ENCODE results near the gene IFITM1. TPM values are rescaled to one million over a fixed set of nuclear protein-coding genes. Genes with fewer than 3 reads are reported as not detected.
"Not testable (repeated sequence)": the region's sequence is repeated elsewhere in the genome, so short reads cannot be mapped to it uniquely, and the experiment has no call there.

The IFITM1 gene
- total and polyA plus RNA-seq, 2 of the 13 experiments (the other 11 are each of a cell fraction or from before 2014, with no cell fraction given) = 0.38 to 11.1 TPM

DNA sequence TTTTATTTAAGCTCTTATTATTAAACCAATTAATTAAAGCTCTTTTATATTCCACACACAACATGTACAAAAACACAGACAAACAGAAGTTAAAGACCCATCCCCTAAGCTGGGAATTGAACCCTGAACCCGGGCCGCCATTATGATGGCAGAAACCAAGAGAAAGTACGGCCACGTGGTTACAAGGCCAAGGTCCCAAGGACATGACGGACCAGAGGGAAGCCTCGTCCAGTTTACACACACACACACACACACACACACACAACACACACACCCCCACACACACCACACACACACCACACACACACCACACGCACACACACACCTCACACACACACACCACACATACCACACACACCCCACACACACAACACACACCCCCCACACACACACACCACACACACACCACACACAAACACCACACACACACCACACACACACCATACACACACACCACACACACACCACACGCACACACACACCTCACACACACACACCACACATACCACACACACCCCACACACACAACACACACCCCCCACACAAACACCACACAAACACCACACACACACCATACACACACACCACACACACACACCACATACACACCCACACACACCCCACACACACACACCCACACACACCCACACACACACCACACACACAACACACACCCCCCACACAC is 35.6 kb downstream of the IFITM1 start (continued):
- TF ChIP-seq, protein P1, sequence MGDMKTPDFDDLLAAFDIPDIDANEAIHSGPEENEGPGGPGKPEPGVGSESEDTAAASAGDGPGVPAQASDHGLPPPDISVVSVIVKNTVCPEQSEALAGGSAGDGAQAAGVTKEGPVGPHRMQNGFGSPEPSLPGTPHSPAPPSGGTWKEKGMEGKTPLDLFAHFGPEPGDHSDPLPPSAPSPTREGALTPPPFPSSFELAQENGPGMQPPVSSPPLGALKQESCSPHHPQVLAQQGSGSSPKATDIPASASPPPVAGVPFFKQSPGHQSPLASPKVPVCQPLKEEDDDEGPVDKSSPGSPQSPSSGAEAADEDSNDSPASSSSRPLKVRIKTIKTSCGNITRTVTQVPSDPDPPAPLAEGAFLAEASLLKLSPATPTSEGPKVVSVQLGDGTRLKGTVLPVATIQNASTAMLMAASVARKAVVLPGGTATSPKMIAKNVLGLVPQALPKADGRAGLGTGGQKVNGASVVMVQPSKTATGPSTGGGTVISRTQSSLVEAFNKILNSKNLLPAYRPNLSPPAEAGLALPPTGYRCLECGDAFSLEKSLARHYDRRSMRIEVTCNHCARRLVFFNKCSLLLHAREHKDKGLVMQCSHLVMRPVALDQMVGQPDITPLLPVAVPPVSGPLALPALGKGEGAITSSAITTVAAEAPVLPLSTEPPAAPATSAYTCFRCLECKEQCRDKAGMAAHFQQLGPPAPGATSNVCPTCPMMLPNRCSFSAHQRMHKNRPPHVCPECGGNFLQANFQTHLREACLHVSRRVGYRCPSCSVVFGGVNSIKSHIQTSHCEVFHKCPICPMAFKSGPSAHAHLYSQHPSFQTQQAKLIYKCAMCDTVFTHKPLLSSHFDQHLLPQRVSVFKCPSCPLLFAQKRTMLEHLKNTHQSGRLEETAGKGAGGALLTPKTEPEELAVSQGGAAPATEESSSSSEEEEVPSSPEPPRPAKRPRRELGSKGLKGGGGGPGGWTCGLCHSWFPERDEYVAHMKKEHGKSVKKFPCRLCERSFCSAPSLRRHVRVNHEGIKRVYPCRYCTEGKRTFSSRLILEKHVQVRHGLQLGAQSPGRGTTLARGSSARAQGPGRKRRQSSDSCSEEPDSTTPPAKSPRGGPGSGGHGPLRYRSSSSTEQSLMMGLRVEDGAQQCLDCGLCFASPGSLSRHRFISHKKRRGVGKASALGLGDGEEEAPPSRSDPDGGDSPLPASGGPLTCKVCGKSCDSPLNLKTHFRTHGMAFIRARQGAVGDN (CRISPR knock-in tag; IDR thresholded peaks at IDR 0.05) = 0 out of 2 replicates have a peak, but pooled peaks have one; percentile 12
- peak; percentile 68; the same call in 1 of the 2 replicates for TF ChIP-seq HNRNPL (IDR thresholded peaks at IDR 0.05; ENCODE audit: low read depth, low read length)

DNA sequence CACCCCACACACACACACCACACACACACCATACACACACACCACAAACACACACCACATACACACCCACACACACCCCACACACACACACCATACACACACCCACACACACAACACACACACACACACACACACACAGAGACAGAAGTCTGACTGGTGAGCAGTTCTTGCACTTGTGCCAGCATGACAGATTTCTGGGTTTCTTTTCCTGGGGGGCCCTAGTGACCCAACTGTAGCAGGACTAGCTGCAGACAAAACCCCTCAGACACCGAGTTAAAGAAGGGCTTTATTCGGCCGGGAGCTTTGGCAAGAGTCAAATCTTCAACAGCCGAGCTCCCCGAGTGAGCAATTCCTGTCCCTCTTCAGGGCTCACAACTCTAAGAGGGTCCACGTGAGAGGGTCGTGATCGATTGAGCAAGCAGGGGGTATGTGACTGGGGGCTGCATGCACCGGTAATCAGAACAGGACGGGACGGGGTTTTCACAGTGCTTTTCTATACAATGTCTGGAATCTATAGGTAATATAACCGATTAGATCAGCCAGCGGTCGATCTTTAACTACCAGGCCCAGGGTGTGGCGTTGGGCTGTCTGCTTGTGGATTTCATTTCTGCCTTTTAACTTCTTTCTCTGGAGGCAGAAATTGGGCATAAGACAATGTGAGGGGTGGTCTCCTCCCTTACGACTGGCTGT is 36.3 kb downstream of the IFITM1 start:
- H2AFZ ChIP-seq (ENCODE audit: low read length); ATAC-seq: not testable (repeated sequence)

More for the DNA sequence above, 36.3 kb downstream of the IFITM1 start:
- H3K36me3 ChIP-seq (replicated peaks in 1 of 2; ENCODE audit: control insufficient read depth in 1 of 2, insufficient read depth in 2 of 2, low read length in 2 of 2); H3K9ac ChIP-seq (ENCODE audit: insufficient read depth, low read depth, low read length); POLR2A ChIA-PET; H4K20me1 ChIP-seq (ENCODE audit: insufficient read depth, low read length); H3K27me3 ChIP-seq (ENCODE audit: control insufficient read depth in 1 of 2, insufficient read depth in 2 of 2, low read length in 2 of 2); BruUV-seq (replicated peaks); H3K79me2 ChIP-seq (ENCODE audit: insufficient read depth, low read length); FAIRE-seq; H3K27ac ChIP-seq (ENCODE audit: extremely low read length, insufficient read depth, low read length); CTCF ChIA-PET (ENCODE audit: low intra/inter-chr PET ratio, low total read pairs); intact Hi-C loops (cut with micrococcal nuclease; ENCODE audit: unreplicated experiment); H3K4me2 ChIP-seq (ENCODE audit: low read depth, low read length); H3K4me3 ChIP-seq (replicated peaks in 1 of 3; ENCODE audit: insufficient read depth in 1 of 3, low read depth in 2 of 3, low read length in 3 of 3); DNase-seq (ENCODE audit: low spot score); H3K9me3 ChIP-seq (ENCODE audit: low read length); in situ Hi-C loops (cut with HindIII; ENCODE audit: extremely low pct_ligation_motif_present, low pct_unique_long_range_greater_than_20kb): not testable (repeated sequence)
- peaks cover 56% of the 10 kb centered on the region for H3K4me1 ChIP-seq (ENCODE audit: insufficient read depth, low read length)
- 83% methylated on average over 15 of the region's 16 CpGs for WGBS (ENCODE audit: low lambda C conversion rate)
- peak; percentile 55; the same call in 1 of the 2 replicates for TF ChIP-seq ZBTB38 (CRISPR knock-in tag; IDR thresholded peaks at IDR 0.05)
